UCSD-AML1 (cell line): ENCODE measurements around the gene MINDY3.
"Not testable (repeated sequence)": the region's sequence is repeated elsewhere in the genome, so short reads cannot be mapped to it uniquely, and the experiment has no call there.

Experiments
- DNase-seq: peaks from one replicate; lab custom pipeline; 2025; ENCODE audit not compliant: unreplicated experiment; lab: John Stamatoyannopoulos, UW

The MINDY3 gene

DNA sequence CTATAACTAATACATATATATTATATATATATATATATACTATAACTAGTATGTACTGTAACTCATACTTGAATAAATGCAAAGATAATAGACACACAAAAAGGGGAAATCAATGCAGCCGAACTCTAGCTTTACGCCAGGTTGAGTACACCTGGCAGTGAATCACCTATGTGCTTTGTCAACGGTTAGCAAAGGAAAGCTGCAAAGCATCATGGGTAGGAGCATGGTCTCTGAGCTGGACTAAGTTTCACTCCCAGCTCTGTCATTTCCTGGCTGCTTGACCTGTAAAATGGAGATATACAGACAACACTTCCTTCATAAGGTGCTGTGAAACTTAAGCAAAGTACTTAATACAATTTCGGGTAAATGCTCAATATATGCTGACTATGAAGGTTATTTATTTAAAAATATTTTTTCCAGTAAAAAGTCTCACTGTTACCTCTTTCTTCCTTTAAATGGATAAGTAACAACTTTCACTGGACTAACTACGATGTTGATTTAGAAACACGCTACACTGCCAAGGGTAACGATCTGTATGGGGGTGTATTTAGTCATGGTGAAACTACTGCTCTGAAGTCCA is 78.8 kb downstream of the MINDY3 start:
- DNase-seq = no peak

DNA sequence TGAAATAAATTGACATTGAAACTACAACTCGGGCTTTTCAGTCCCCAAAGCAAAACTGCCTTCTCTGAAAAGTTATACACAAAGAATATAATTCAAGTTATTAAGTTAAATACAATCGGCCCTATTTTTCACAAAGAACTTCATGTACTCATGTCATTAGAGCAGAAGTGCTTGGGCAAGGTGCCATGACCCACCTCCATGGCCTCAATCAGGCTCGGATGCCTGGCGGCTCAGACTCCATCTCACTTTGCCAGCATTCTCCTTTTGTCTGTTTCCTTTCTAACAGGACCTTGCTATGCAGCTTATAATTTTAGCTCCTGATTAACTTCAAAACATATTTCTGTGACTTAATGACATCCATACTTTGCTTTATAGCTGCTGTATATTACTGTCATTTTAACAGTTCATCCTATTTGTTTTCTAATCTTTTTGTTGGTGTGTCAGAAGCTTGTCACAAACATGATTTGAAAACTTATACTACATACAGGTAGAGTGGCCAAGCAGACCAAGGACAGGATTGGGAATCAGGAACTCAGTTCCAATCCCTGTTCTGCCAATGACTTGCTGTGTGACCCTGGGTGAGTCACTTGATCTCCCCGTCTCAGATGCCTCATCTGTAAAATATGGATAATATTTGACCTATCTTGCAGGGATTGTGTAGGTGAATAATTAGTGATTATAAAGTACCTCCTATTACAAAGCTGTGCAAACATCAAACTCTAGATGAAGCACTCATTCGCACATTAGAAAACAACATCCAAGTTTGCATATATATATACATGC is 79.8 kb downstream of the MINDY3 start:
- no peak for DNase-seq

DNA sequence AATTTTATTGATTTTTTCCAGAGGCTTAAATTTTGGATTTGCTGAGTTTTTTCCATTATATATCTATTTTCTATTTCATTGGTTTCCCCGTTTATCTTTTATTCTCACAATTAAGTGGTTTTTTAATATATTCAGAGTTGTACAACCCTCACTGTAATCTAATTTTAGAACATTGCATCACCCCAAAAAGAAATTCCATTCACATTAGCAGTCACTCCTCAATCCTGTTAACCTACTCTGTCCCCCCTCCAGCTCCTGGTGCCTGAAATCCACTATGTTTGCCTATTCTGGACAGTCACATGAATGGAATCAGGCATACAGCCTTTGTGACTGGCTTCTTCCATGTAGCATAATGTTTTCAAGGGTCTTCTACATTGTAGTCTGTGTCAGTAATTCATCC is 84.8 kb downstream of the MINDY3 start:
- DNase-seq = no peak

DNA sequence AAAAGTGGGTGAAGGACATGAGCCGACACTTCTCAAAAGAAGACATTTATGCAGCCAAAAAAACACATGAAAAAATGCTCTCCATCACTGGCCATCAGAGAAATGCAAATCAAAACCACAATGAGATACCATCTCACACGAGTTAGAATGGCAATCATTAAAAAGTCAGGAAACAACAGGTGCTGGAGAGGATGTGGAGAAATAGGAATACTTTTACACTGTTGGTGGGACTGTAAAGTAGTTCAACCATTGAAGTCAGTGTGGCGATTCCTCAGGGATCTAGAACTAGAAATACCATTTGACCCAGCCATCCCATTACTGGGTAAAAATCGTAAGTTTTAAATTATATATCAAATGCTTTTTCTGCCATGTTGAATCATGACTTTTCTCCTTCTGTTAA is 85.8 kb downstream of the MINDY3 start:
- DNase-seq = not testable (repeated sequence)

DNA sequence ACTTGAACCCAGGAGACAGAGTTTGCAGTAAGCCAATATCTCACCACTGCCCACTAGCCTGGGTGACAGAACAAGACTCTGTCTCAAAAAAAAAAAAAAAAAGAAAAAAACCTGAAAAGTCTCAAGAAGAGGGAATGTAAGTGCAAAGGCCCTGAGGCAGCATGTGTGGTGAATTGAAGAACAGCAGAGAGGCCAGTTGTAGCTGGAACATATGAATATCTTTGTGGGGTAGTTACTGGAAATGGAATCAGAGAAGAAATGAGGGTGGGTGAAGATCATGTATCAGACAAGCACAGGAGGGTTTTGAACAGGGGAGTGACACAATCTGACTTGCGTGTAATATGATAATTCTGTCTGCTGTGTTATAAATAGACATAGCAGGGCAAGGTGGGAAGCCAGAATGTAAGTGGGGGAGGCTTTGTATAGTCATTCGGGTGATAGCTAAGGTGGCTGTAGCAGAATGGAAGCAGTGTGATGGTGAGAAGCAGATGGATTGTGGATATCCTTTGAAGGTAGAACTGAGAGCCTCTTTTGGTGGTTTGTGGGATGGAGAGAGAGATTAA is 95.3 kb downstream of the MINDY3 start:
- DNase-seq = no peak

DNA sequence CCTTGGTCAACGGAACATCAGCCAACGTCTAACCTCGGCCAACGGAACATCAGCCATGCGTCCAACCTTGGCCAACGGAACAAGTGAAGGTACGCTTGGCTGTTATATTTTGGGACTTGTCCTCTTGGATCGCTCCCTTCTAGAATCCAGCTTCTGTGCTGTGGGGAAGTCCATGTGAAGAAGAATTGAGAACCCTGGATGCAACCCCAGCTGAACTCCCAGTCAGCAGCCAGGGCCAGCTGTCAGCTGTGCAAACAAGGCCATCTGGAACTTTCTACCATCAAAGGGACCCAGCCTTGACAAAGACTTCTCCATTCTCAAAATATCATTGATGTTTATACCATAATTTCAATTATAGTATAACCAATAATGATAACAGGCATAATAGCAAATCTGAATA is 97.3 kb downstream of the MINDY3 start:
- no peak for DNase-seq

DNA sequence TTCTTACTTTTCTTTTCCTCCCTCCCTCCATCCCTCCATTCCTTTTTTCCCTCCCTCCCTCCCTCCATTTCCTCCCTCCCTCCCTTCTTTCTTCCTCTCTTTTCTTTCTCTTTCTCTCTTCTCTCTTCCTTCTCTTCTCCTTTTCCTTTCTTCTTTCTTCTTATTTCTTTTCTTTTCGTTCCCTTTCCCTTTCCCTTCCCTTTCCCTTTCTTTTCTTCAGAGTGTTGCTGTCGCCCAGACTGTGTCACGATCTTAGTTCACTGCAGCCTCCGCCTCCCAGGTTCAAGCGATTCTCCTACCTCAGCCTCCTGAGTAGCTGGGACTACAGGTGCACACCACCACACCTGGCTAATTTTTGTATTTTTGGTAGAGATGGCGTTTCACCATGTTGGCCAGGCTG is 98.1 kb downstream of the MINDY3 start:
- DNase-seq = not testable (repeated sequence)

DNA sequence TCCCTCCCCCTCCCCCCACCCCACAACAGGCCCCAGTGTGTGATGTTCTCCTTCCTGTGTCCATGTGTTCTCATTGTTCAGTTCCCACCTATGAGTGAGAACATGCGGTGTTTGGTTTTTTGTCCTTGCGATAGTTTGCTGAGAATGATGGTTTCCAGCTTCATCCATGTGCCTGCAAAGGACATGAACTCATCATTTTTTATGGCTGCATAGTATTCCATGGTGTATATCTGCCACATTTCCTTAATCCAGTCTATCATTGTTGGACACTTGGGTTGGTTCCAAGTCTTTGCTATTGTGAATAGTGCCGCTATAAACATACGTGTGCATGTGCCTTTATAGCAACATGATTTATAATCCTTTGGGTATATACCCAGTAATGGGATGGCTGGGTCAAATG is 99.1 kb downstream of the MINDY3 start:
- DNase-seq = not testable (repeated sequence)

DNA sequence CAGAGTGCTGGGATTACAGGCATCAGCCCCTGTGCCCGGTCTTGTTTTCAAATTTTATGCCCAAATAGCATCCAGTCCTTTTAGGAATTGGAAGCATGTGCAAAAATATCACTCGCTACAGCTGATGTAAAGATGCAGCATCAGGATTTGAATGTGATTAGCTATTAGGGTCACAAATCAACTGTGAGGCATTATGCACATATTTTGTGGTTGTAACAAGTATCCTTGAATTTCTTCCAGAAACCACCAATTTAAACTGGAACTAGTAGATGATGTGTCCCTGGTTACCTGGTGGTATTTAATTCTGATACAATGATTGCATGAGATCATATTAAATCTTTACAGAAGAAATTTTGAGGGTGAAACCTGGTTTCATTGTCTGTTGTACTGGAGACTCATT is 99.6 kb downstream of the MINDY3 start:
- no peak for DNase-seq

DNA sequence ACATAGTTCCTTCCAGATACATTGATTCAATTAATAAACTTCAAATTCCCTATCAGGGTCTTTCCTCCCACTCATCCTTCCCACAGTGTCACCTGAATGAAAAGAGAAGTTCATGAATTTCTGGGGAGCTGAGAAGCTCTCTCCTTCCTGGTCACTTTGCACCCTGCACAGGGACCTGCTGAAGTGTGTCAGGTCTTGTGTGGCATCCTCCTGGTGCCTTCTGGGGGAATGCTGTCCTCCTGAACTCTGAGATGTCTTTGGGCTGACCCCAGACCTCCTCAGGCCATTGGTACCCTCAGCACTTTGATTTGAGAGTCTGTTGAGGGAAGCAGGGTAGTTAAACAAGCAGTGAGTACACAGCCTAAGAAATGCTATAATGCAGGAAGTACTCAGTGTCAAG is 101.0 kb downstream of the MINDY3 start:
- DNase-seq = no peak

DNA sequence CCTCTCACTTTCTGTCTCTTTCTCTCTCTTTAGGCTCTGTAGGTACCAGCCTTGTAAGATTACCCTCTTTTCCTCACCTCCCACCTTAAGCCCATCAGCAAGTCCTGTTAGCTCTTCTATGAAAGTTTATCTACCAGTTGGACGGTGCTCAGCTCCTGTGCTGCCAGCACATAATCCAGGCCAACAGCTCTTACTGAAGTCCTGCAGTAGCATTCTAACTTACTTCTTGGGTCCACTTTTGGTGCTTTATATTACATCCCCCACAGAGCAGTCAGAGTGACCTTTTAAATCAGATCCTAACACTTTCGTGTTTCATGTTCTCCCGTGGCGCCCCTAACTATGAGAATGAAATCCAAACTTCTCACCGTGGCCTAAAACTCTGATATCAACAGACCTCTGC is 101.7 kb downstream of the MINDY3 start:
- no peak for DNase-seq

DNA sequence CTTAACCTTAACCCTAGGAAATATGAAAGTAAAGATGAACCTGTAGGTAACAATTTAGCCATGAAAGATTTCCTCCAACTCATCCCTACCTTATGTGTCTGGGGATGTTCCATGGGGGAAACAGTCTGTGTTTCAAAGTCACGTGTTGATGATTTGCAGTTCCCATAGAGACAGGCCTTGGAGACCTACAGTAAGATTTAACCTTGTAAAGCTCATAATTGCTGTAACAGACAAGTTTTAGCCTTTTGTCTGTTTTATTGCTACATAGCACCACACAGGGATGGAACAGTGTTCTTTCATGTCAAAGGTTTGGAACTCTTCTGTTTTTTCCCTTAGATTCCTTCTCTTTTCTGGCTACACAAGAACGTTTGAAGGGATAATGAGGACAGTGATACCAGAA is 105.4 kb downstream of the MINDY3 start:
- DNase-seq = no peak

DNA sequence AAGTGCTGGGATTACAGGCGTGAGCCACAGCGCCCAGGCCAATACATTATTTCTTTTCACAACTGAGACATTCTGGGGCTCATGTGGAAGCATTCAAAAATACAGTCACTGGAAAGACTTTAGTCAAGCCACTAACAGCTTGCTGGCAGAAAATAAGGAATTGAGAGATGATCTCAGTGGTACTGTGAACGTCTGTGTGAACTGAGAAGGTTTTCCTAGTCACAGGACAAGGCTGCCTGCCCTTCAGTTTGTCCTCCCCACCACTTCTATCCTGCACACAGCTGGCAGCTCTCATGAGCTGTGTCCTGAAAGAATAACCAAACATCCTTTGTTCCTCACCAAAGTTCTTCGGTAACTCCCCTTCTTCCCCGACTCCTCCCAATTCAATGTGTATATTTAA is 109.3 kb downstream of the MINDY3 start:
- no peak for DNase-seq

DNA sequence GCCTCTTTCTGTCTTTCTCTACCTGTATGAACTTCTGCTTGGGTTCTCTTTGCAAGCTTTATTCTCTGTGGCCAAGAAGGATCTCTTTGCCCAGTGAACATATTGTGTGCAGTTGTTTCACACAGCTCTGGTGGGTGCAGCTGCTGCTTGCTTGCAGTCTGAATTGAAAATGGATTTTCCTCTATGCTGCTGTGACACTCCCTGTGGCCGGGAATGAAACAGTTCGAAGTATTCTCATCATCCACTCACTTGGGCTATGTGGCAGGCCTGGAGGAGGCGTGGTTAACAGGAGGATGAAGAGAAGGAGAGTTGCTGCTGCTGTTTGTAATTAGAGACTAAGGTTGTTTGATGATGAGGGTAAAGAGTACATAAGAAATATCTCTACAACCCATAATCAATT is 112.2 kb downstream of the MINDY3 start:
- no peak for DNase-seq

DNA sequence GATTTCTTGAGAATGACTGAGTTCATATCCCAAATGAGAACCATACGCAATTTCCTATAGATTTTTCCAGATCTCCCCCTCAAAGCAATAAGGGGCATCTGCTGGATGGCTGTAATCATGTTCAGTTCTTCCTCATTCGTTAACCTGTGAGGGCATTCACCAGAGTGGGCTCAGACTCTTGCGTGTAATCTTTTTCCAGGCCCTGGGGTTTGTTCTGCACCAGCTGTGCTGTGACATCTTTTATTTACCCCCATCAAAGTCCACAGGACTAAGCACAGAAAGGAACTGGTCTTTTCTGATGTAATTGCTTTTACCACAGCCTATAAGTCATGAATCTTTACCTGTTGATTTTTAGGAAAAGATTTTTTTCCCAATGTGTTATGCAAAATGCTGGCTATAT is 112.7 kb downstream of the MINDY3 start:
- DNase-seq = no peak

DNA sequence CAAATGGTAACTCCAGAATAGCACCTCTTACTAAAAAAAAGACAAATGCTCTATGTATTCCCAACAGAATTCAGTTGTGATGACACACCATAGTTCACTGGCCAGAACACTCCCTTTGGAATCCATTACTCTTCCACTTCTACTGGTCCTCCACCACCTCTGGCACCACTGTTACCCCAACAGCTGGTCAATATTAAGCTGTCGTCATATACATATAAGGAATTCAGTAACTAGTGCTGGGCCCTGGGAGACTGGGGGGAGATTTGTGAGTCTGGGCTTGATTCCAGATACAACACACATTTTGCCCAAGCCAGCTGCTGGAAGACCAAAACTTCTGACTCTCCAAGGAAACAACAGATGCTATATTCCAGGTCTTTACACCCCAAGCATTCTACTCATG is 114.6 kb downstream of the MINDY3 start:
- DNase-seq = no peak

DNA sequence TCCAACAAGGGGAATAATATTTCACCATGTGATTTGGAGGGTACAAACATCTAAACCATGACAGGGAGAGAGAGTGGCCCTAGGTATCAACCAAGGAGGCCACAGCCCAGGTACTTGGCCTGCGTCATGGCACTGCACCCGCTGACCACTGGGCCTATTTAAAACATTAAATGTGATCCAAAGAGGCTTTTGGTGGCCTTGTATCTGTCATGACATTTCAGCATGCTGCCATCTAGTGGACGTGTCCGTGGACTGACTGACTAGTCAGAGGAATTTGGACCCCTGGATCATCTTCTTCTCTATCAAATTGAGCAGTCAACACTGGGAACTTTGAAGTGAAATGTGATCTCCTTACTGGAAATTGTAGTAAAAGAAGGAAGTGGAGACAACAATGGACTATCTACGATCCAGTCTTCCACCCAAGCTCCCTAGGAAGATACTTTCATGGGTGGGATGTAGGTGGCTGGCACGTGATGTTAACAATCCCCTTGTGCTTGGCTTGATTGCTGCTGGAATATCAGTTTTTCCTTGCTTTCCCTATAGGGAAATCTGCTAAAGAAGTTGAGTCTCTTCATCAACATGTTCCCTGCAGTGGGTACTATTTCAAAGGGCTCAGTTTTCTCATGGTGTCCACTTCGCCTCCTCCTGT is 116.0 kb downstream of the MINDY3 start:
- peak; percentile 21 for DNase-seq

DNA sequence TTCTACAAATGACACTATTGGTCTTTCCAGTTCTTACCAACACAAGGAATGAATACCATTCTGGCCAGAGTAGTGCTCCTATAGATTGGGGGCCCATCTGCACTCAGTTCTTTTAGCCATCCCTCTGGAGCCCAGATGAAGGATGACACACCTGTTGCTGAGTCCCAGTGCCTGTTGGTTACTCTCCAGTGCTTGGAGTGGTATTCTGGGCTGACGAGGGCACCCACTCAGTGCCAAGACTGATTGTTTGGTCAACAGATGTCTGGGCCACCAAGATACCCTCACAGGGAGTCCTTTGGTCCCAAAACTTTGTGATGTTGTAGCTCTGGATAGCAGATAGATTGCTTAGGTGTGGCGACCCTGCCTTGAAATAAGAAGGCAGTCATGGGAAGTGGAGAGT is 116.9 kb downstream of the MINDY3 start:
- DNase-seq = no peak

DNA sequence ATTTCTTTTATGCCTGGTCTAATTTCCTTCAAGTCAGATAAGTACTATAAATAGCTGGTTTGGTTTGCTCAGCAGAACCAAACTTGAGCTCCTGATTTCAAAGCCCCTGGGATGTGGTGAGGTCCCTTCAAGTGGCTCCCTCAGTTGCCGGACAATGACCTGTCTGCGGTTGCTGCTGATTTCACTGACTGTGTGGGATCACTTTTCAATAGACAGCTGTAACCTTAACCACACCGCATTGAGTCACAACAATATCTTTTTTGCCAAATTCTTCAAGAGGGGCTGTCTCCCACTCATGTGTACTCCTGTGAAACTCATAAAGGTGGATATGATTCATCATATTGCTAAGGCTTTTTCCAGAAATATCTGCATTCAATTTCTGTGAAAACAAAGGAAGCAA is 117.5 kb downstream of the MINDY3 start:
- no peak for DNase-seq

DNA sequence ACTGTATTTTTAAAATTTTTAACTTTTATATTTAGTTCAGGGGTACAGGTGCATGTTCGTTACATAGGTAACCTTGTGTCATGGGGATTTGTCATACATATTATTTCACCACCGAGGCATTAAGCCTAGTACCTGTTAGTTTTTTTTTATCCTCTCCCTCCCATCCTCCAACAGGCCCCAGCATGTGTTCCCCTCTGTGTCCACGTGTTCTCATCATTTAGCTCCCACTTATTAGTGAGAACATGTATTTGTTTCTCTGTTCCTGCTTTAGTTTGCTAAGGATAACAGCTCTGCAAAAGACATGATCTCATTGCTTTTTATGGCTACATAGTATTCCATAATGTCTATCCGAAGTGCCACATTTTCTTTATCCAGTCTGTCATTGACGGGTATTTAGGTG is 118.2 kb downstream of the MINDY3 start:
- no peak for DNase-seq

DNA sequence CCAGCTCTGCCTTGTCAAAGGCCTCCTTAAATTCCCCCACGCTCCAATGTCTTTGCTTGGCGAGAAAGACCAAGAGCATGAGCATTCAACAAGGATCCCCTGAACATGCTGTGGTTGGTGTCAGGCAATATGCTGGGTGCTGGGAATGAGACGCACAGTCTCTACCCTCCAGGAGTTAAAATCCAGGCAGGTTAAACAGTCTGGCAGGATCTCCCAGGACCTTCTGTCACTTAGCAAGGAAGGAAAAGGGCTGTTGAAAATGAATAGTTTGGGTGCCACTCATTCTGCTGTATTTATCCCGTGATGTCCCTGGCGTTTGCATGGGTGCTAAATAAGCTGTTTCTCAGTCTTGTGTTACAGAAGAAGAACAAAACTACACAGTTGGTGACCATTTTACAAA is 118.7 kb downstream of the MINDY3 start:
- no peak for DNase-seq

DNA sequence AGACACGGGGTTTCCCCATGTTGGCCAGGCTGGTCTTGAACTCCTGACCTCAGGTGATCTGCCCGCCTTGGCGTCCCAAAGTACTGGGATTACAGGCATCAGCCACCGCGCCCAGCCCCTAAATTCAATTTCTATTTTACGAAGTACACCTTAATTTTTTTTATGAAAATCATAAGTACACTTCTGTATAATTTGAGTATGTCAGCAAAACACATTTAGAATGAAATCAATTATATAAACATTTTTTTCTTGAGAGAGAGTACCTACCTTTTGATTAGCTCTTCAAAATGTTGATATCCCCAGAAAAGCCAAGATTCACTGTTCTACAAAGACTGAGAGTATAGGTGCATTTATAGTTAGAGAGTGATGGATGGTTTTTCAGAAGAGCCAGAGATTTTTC is 120.0 kb downstream of the MINDY3 start:
- DNase-seq = no peak
